Adrenal gland (tissue), 5 donors: ENCODE results near the gene SLAMF9.

ENCODE experiments used
- POLR2A ChIP-seq, 2 donors: fragments of 450-650 bp; IDR thresholded peaks; one replicate each; pipeline ENCODE4 v1.6.1; 2017; ENCODE audit warnings: antibody characterized with exemption in 2 of 2, mild to moderate bottlenecking in 2 of 2, moderate library complexity in 1 of 2
- TF ChIP-seq, protein P1 (sequence below), 6 experiments: fragments of 450-650 bp in 4 of 6; fragments of 200-600 bp in 2 of 6; sonication (generic) in 1 of 6; IDR thresholded peaks; 1 replicate in 5 of 6; 2 replicates in 1 of 6; pipeline versions ENCODE4 v1.5.1 to v1.8.0; 2016 to 2021; ENCODE audit warnings: antibody characterized with exemption in 6 of 6, mild to moderate bottlenecking in 2 of 6, moderate library complexity in 1 of 6
- donor health status: DM: no; HTN: no; CAD: no.

DNA sequence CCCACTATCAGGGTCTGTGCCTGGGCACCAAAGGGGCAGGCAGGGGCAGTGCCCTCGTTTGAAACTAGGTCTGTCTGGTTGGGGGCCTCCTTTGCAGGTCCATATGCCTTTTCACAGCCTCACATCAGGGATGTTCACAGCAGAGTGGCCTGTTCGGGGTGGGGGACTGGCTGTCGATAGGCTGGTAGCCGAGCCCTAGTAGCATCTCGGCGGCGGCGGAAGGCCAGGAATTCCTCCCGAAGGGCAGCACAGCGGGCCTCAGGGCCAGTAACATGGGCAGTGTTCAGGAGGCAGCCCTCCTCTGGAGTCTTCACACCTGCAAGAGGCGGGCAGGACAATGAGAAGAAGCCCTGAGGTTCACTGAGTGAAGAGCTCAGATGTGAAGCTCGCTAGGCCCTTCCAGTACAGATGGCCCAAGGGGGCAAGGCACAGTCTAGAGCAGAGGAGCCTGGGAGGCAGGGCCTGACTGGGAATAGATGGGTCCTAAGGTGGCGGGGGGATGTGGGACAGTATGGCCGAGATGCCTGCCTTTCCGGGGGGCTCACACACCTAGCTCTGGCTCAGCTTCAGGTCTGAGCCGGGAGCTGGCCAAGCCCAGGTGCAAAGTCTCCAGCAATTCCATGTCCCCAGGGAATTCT lies 26.7 kb downstream of the SLAMF9 start:
- no peak for TF ChIP-seq POLR2A (IDR thresholded peaks at IDR 0.05)
- TF ChIP-seq, protein P1, sequence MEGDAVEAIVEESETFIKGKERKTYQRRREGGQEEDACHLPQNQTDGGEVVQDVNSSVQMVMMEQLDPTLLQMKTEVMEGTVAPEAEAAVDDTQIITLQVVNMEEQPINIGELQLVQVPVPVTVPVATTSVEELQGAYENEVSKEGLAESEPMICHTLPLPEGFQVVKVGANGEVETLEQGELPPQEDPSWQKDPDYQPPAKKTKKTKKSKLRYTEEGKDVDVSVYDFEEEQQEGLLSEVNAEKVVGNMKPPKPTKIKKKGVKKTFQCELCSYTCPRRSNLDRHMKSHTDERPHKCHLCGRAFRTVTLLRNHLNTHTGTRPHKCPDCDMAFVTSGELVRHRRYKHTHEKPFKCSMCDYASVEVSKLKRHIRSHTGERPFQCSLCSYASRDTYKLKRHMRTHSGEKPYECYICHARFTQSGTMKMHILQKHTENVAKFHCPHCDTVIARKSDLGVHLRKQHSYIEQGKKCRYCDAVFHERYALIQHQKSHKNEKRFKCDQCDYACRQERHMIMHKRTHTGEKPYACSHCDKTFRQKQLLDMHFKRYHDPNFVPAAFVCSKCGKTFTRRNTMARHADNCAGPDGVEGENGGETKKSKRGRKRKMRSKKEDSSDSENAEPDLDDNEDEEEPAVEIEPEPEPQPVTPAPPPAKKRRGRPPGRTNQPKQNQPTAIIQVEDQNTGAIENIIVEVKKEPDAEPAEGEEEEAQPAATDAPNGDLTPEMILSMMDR (IDR thresholded peaks at IDR 0.05), result no peak
